Spleen (tissue), 7 donors: ENCODE measurements around the gene UBE2G1.

Source experiments
- POLR2A ChIP-seq, 3 donors: fragments of 450-650 bp; IDR thresholded peaks; one replicate each; pipeline ENCODE4 v1.5.1; 2017; ENCODE audit warnings: antibody characterized with exemption in 3 of 3, mild to moderate bottlenecking in 1 of 3
- POLR2AphosphoS5 ChIP-seq, 3 donors: sonication (generic); formaldehyde crosslinking; IDR thresholded peaks; one replicate each; pipeline ENCODE4 v1.5.1; 2017; ENCODE audit warnings: antibody characterized with exemption in 3 of 3
- TF ChIP-seq, protein P1 (sequence below), 11 experiments: fragments of 200-600 bp in 7 of 11; fragments of 450-650 bp in 4 of 11; sonication (generic) in 4 of 11; IDR thresholded peaks in 8 of 11; conservative IDR thresholded peaks in 3 of 11; 1 replicate in 7 of 11; 2 replicates in 4 of 11; pipeline versions ENCODE4 v1.4.0 to v1.8.0; 2016 to 2021; ENCODE audit warnings: antibody characterized with exemption in 11 of 11, inconsistent platforms in 4 of 11, mild to moderate bottlenecking in 1 of 11
- donor health status: DM: no; HTN: no; CAD: no; lungs with moderate emphysema.
- donor health status: DM: no; HTN: no; CAD: no.
- donor health status: DM: no; HTN: no; CAD: no.

- TF ChIP-seq POLR2A (IDR thresholded peaks at IDR 0.05), result no peak
- TF ChIP-seq, protein P1, sequence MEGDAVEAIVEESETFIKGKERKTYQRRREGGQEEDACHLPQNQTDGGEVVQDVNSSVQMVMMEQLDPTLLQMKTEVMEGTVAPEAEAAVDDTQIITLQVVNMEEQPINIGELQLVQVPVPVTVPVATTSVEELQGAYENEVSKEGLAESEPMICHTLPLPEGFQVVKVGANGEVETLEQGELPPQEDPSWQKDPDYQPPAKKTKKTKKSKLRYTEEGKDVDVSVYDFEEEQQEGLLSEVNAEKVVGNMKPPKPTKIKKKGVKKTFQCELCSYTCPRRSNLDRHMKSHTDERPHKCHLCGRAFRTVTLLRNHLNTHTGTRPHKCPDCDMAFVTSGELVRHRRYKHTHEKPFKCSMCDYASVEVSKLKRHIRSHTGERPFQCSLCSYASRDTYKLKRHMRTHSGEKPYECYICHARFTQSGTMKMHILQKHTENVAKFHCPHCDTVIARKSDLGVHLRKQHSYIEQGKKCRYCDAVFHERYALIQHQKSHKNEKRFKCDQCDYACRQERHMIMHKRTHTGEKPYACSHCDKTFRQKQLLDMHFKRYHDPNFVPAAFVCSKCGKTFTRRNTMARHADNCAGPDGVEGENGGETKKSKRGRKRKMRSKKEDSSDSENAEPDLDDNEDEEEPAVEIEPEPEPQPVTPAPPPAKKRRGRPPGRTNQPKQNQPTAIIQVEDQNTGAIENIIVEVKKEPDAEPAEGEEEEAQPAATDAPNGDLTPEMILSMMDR (IDR thresholded peaks at IDR 0.05 in 8 of 11, conservative IDR thresholded peaks at IDR 0.05 in 3 of 11), result no peak
- no peak for TF ChIP-seq POLR2AphosphoS5 (IDR thresholded peaks at IDR 0.05)
These were observed 59.1 kb downstream of the UBE2G1 start for GRCh38 chr17:4307179-4307930.
